ENCODE data around the gene STN1. TPM values are rescaled to one million over a fixed set of nuclear protein-coding genes. Genes with fewer than 3 reads are reported as not detected.

STN1 gene
- total RNA-seq, 1 experiment from 2014 or later: 74.7 TPM

GRCh38 chr10:103933557-103934121 is 15.7 kb upstream of the STN1 start:
- H3K4me2 ChIP-seq (ENCODE audit: low read length): no peak overlapping the region

More at GRCh38 chr10:103933557-103934121, 15.7 kb upstream of the STN1 start:
- no peak overlapping the region for H3K27ac ChIP-seq (ENCODE audit: low read depth, low read length)
- no peak overlapping the region for H2AFZ ChIP-seq (ENCODE audit: low read depth, low read length, poor library complexity, severe bottlenecking)
- TF ChIP-seq ELF1 (IDR thresholded peaks at IDR 0.05; ENCODE audit: borderline replicate concordance, low read depth) (no peak), POLR2AphosphoS5 (IDR thresholded peaks at IDR 0.05; ENCODE audit: low read depth, low read length) (no peak), POLR2A (IDR thresholded peaks at IDR 0.05; ENCODE audit: borderline replicate concordance, extremely low read depth, insufficient read depth, insufficient read length) (no peak), ATF3 (IDR thresholded peaks at IDR 0.05) (no peak), MAX (IDR thresholded peaks at IDR 0.05) (no peak), JUND (IDR thresholded peaks at IDR 0.05) (no peak), SRF (IDR thresholded peaks at IDR 0.05; ENCODE audit: low read depth) (no peak), CEBPB (IDR thresholded peaks at IDR 0.05; ENCODE audit: low read depth) (no peak), FOSL1 (IDR thresholded peaks at IDR 0.05; ENCODE audit: low read depth) (no peak), SP1 (IDR thresholded peaks at IDR 0.05; ENCODE audit: low read depth) (no peak), EZH2phosphoT487 (IDR thresholded peaks at IDR 0.05; ENCODE audit: borderline replicate concordance) (no peak), ZNF274 (IDR thresholded peaks at IDR 0.05; ENCODE audit: low read depth, low read length) (no peak), TCF7L2 (IDR thresholded peaks at IDR 0.05; ENCODE audit: borderline replicate concordance, extremely low read depth, insufficient read depth, insufficient read length) (no peak), REST (IDR thresholded peaks at IDR 0.05; ENCODE audit: low read depth) (no peak), RAD21 (IDR thresholded peaks at IDR 0.05; ENCODE audit: low read depth) (no peak), CBX3 (IDR thresholded peaks at IDR 0.05; ENCODE audit: low read depth) (no peak), ZFX (IDR thresholded peaks at IDR 0.05) (no peak), YY1 (IDR thresholded peaks at IDR 0.05; ENCODE audit: extremely low read depth, insufficient replicate concordance, low read depth, low read length) (no peak), ZBTB33 (IDR thresholded peaks at IDR 0.05; ENCODE audit: extremely low read depth, insufficient replicate concordance, low read length) (no peak)
- TF ChIP-seq, protein P1, sequence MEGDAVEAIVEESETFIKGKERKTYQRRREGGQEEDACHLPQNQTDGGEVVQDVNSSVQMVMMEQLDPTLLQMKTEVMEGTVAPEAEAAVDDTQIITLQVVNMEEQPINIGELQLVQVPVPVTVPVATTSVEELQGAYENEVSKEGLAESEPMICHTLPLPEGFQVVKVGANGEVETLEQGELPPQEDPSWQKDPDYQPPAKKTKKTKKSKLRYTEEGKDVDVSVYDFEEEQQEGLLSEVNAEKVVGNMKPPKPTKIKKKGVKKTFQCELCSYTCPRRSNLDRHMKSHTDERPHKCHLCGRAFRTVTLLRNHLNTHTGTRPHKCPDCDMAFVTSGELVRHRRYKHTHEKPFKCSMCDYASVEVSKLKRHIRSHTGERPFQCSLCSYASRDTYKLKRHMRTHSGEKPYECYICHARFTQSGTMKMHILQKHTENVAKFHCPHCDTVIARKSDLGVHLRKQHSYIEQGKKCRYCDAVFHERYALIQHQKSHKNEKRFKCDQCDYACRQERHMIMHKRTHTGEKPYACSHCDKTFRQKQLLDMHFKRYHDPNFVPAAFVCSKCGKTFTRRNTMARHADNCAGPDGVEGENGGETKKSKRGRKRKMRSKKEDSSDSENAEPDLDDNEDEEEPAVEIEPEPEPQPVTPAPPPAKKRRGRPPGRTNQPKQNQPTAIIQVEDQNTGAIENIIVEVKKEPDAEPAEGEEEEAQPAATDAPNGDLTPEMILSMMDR (IDR thresholded peaks at IDR 0.05 in 2 of 3, conservative IDR thresholded peaks at IDR 0.05 in 1 of 3; ENCODE audit: borderline replicate concordance in 1 of 3, insufficient read depth in 1 of 3, low read depth in 2 of 3, low read length in 2 of 3): no peak
- H3K9me2 ChIP-seq (ENCODE audit: insufficient read depth): no peaks in the 10 kb centered on the region
- intact Hi-C loops (cut with micrococcal nuclease): no loop called here
- H3K27me3 ChIP-seq (ENCODE audit: insufficient read depth, low read length): no peaks in the 10 kb centered on the region
- no peaks in the 10 kb centered on the region for H4K20me1 ChIP-seq (ENCODE audit: insufficient read depth)
- no peak overlapping the region for H3K4me3 ChIP-seq (replicated peaks in 1 of 2; ENCODE audit: low read depth in 1 of 2, low read length in 2 of 2)
- no TSS peak for BruUV-seq (replicated peaks)
- H3K9me3 ChIP-seq (ENCODE audit: control insufficient read depth in 1 of 2, insufficient read depth in 1 of 2, low read depth in 1 of 2, low read length in 2 of 2): no peaks in the 10 kb centered on the region
- ChIA-PET RAD21 (ENCODE audit: low non-redundant PET in 1 of 2, low total read pairs in 2 of 2, uncharacterized antibody in 2 of 2, unreplicated experiment in 2 of 2) (no interaction called here), CTCF (no interaction called here), POLR2A (no interaction called here)
- DNase-seq (ENCODE audit: low read depth, low spot score): no peak
- no peak overlapping the region for H3K9ac ChIP-seq (ENCODE audit: low read length)
- no peaks in the 10 kb centered on the region for H3K36me3 ChIP-seq (ENCODE audit: control insufficient read depth in 1 of 2, insufficient read depth in 2 of 2, low read length in 2 of 2)
- no peaks in the 10 kb centered on the region for H3K4me1 ChIP-seq (ENCODE audit: control insufficient read depth in 1 of 2, insufficient read depth in 2 of 2, low read length in 2 of 2)
- no peak for ATAC-seq
- H3K79me2 ChIP-seq (ENCODE audit: insufficient read depth, low read length): no peaks in the 10 kb centered on the region
